ENCODE results near the gene CD63. TPM values are rescaled to one million over a fixed set of nuclear protein-coding genes. Genes with fewer than 3 reads are reported as not detected.

CD63 gene
- total and polyA plus RNA-seq, 9 of the 15 experiments (the other 6 are each of a cell fraction or from before 2014, with no cell fraction given), result 313 to 735 (median 433) TPM

DNA sequence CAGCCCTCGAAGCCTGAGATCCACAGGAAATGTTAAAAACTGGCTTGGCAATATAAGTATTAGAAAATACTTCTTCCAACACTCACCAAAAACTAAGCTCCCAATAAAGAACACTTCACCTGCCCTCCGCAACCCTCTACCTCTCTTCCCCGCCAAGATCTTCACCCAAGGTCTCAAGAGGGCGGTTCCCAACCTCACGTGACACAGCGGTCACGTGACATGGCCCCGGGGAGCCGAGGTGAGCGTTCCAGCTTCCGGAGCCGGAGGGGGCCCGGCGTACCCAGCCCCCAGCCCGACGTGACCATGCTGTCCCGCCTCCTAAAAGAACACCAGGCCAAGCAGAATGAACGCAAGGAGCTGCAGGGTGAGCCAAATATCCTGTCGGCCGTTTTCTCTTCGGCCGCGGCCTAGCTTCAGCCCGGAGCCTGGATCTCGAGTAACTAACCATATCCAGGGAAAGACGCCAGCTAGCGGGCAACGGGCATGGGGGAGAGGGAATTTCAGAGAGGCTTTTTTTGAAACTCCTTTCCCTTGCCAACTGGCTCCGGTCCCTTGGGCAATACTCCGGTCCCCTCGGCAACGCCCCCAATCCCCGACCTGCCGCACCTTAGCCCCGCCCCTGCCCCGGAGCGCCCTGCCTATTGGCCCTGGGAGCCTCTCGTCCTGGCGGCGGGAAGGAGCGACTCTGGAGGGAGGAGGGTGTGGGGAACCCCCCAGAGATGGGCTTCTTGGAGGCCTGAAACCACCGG, 12.8 kb downstream of the CD63 start, which contains the start of gene BLOC1S1 (continued):
- TF ChIP-seq, protein P1, sequence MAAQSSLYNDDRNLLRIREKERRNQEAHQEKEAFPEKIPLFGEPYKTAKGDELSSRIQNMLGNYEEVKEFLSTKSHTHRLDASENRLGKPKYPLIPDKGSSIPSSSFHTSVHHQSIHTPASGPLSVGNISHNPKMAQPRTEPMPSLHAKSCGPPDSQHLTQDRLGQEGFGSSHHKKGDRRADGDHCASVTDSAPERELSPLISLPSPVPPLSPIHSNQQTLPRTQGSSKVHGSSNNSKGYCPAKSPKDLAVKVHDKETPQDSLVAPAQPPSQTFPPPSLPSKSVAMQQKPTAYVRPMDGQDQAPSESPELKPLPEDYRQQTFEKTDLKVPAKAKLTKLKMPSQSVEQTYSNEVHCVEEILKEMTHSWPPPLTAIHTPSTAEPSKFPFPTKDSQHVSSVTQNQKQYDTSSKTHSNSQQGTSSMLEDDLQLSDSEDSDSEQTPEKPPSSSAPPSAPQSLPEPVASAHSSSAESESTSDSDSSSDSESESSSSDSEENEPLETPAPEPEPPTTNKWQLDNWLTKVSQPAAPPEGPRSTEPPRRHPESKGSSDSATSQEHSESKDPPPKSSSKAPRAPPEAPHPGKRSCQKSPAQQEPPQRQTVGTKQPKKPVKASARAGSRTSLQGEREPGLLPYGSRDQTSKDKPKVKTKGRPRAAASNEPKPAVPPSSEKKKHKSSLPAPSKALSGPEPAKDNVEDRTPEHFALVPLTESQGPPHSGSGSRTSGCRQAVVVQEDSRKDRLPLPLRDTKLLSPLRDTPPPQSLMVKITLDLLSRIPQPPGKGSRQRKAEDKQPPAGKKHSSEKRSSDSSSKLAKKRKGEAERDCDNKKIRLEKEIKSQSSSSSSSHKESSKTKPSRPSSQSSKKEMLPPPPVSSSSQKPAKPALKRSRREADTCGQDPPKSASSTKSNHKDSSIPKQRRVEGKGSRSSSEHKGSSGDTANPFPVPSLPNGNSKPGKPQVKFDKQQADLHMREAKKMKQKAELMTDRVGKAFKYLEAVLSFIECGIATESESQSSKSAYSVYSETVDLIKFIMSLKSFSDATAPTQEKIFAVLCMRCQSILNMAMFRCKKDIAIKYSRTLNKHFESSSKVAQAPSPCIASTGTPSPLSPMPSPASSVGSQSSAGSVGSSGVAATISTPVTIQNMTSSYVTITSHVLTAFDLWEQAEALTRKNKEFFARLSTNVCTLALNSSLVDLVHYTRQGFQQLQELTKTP (IDR thresholded peaks at IDR 0.05; ENCODE audit: low read depth in 1 of 2, partially characterized antibody in 2 of 2), result peak; percentile 34 to 97
- TF ChIP-seq BCLAF1 (IDR thresholded peaks at IDR 0.05; ENCODE audit: borderline replicate concordance in 1 of 2, control insufficient read depth in 1 of 2, low read depth in 2 of 2, low read length in 1 of 2) (no peak), TEAD1 (CRISPR knock-in tag; IDR thresholded peaks at IDR 0.05) (no peak), BCL6 (CRISPR knock-in tag; IDR thresholded peaks at IDR 0.05) (no peak), CREM (IDR thresholded peaks at IDR 0.05; ENCODE audit: low read depth) (peak; percentile 48; the same call in 1 of the 2 replicates), SMAD3 (CRISPR knock-in tag; conservative IDR thresholded peaks at IDR 0.05) (0 out of 2 replicates have a peak, but pooled peaks have one; percentile 29), MXD1 (CRISPR knock-in tag; IDR thresholded peaks at IDR 0.05; ENCODE audit: borderline replicate concordance, poor library complexity, severe bottlenecking) (no peak), POU5F1 (IDR thresholded peaks at IDR 0.05; ENCODE audit: borderline replicate concordance, low read depth, low read length, partially characterized antibody) (no peak), GTF2E2 (tag; IDR thresholded peaks at IDR 0.05) (0 out of 2 replicates have a peak, but pooled peaks have one; percentile 53), USF2 (CRISPR knock-in tag; IDR thresholded peaks at IDR 0.05) (peak; percentile 100), MXI1 (IDR thresholded peaks at IDR 0.05; ENCODE audit: low read depth, low read length) (peak; percentile 28; the same call in 1 of the 2 replicates), MAZ (CRISPR knock-in tag; conservative IDR thresholded peaks at IDR 0.05 in 1 of 2, IDR thresholded peaks at IDR 0.05 in 1 of 2) (peak; percentile 86 to 87), NCOR1 (IDR thresholded peaks at IDR 0.05) (no peak), ZBTB2 (IDR thresholded peaks at IDR 0.05) (peak; percentile 44; the same call in 1 of the 2 replicates), ZSCAN32 (CRISPR knock-in tag; IDR thresholded peaks at IDR 0.05) (no peak; the same call in 1 of the 2 replicates)

Measured in K562 (cell line).